ENCODE data around the gene SLC5A5.
"Not testable (repeated sequence)": the region's sequence is repeated elsewhere in the genome, so short reads cannot be mapped to it uniquely, and the experiment has no call there.

SLC5A5 gene

DNA sequence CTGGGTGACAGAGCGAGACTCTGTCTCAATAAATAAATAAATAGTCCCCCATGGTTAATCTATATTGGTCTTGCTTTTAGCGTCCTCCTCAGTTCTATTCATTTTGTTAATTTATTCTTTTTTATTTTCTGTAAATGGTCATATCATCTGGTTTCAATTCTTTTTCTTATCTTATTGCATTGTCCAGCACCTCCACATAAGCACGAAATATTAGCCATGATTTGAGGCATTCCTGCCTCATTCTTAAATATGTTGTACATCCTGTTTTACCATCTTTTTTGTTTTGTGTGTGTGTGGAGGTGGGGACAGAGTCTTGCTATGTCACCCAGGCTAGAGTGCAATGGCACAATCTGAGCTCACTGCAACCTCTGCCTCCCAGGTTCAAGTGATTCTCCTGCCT, 36.5 kb downstream of the SLC5A5 start:
- TF ChIP-seq, protein P1, sequence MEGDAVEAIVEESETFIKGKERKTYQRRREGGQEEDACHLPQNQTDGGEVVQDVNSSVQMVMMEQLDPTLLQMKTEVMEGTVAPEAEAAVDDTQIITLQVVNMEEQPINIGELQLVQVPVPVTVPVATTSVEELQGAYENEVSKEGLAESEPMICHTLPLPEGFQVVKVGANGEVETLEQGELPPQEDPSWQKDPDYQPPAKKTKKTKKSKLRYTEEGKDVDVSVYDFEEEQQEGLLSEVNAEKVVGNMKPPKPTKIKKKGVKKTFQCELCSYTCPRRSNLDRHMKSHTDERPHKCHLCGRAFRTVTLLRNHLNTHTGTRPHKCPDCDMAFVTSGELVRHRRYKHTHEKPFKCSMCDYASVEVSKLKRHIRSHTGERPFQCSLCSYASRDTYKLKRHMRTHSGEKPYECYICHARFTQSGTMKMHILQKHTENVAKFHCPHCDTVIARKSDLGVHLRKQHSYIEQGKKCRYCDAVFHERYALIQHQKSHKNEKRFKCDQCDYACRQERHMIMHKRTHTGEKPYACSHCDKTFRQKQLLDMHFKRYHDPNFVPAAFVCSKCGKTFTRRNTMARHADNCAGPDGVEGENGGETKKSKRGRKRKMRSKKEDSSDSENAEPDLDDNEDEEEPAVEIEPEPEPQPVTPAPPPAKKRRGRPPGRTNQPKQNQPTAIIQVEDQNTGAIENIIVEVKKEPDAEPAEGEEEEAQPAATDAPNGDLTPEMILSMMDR (conservative IDR thresholded peaks at IDR 0.05; ENCODE audit: low read depth, low read length), result no peak
- H3K4me3 ChIP-seq (ENCODE audit: low read depth, low read length), result no peak overlapping the region
- no peak for DNase-seq (ENCODE audit: low read depth)

DNA sequence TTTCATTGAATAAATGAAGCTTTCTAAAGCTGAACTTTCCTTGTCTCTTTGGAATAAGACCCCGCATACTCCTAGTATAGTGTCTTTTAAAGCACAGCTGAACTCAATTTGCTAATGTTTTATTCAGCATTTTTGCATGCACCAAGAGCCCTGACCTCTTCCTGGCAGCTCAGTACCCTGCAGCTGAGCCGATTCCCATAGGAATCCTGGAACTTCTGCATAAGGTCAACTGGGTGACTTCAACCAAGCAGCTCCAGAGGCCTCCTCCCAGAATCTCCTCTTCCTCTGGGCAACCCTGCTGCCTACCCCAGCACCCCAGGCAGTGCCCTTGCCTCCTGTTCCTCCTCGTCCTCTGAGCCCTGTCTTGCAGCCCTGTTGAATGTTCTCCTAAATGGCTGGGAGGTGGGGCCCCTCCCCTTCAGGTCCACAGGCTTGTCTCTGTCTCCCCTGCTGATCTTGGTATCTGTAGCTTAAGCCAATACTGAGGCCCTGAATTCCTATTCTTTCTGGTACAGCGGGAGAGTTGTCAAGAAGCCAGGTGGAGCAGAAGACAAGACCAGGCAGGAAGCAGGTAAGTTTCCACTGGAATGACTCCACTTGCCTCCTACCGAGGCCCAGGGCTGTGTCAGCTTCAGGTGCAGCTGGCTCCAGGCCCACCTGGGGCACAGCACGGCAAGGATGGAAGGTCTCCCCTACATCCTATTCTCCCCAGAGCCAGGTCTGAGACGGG, 37.4 kb downstream of the SLC5A5 start:
- no peak overlapping the region for H3K4me3 ChIP-seq (ENCODE audit: low read depth, low read length)
- TF ChIP-seq, protein P1 (conservative IDR thresholded peaks at IDR 0.05; ENCODE audit: low read depth, low read length), result no peak
- peak; percentile 43 for DNase-seq (ENCODE audit: low read depth)

DNA sequence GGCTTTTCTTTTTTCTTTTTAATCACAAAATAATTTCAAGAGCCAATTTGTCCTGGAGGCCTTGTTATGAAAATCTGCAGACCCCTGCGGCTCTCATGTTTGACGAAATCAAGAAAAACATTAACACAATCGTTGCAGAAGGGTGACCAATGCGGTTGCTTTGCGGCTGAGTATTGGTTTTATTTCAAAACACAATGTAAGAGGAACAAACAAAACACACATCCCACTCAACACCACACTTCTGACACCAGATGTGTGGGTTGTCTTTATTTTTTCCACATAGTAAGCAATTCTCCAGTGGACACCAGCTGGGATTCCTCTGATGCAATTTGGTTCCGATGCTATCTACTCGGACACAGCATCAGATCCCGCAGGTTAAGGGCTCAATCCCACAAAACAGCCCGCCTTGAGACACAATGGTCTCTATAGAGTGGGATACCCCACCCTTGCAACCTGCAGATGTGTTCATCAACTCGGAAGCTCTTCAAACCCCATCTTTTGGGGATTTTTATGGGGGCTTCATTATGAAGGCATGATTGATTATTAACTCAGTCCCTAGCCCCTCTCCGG, 39.1 kb downstream of the SLC5A5 start:
- TF ChIP-seq, protein P1 (conservative IDR thresholded peaks at IDR 0.05; ENCODE audit: low read depth, low read length), result no peak
- H3K4me3 ChIP-seq (ENCODE audit: low read depth, low read length), result no peak overlapping the region
- DNase-seq (ENCODE audit: low read depth), result peak; percentile 56

DNA sequence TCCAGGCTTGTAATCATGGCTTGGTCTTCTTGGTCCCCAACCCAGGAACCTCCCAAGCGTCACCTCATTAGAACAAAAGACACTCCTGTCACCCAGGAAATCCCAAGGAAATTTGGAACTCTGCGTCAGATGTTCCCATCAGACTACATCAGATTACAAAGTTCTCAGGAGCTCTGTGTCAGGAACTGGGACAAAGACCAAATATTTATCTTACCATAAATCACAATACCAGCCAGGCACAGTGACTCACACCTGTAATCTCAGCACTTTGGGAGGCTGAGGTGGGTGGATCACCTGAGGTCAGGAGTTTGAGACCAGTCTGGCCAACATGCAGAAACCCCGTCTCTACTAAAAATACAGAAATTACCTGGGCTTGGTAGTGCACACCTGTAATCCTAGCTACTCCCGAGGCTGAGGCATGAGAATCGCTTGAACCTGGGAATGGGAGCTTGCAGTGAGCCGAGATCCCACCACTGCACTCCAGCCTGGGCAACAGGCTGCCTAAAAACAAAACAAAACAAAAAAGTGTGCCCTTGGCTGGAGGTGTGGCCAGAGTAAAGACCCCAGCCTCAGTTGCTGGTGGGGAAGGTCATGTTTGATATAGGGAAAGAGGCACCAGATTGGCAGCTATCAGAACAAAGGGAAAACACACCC, 44.3 kb downstream of the SLC5A5 start:
- DNase-seq (ENCODE audit: low read depth), result no peak
- TF ChIP-seq, protein P1 (conservative IDR thresholded peaks at IDR 0.05; ENCODE audit: low read depth, low read length), result no peak
- H3K4me3 ChIP-seq (ENCODE audit: low read depth, low read length), result no peak overlapping the region

DNA sequence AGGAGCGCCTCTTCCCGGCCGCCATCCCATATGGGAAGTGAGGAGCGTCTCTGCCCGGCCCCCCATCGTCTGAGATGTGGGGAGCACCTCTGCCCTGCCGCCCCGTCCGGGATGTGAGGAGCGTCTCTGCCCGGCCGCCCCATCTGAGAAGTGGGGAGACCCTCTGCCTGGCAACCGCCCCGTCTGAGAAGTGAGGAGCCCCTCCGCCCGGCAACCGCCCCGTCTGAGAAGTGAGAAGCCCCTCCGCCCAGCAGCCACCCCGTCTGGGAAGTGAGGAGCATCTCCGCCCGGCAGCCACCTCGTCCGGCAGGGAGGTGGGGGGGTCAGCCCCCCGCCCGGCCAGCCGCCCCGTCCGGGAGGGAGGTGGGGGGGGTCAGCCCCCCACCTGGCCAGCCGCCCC, 46.4 kb downstream of the SLC5A5 start:
- not testable (repeated sequence) for H3K4me3 ChIP-seq (ENCODE audit: low read depth, low read length); DNase-seq (ENCODE audit: low read depth)

DNA sequence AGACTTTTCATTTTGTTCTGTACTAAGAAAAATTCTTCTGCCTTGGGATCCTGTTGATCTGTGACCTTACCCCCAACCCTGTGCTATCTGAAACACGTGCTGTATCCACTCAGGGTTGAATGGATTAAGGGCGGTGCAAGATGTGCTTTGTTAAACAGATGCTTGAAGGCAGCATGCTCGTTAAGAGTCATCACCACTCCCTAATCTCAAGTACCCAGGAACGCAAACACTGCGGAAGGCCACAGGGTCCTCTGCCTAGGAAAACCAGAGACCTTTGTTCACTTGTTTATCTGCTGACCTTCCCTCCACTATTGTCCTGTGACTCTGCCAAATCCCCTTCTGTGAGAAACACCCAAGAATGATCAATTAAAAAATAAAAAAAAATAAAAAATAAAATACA, 47.4 kb downstream of the SLC5A5 start:
- H3K4me3 ChIP-seq (ENCODE audit: low read depth, low read length); DNase-seq (ENCODE audit: low read depth): not testable (repeated sequence)

DNA sequence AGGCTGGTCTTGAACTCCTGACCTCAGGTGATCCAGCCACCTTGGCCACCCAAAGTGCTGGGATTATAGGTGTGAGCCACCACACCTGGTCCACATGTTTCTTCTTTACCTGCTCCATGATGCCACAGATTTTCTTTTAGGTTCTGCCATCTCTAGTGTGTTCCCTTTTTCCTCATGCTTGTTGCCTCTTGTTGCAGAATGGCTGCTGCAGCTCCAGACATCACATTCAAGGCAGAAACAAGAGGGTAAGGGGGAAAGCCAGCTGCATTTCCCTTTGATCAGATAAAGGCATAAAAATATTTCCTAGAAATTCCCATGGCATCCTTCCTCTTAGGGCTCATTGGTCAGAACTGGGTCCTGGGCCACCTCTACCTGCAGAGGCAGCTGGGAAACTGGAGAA, 48.8 kb downstream of the SLC5A5 start:
- TF ChIP-seq, protein P1 (conservative IDR thresholded peaks at IDR 0.05; ENCODE audit: low read depth, low read length), result no peak
- DNase-seq (ENCODE audit: low read depth), result no peak
- H3K4me3 ChIP-seq (ENCODE audit: low read depth, low read length), result no peak overlapping the region

DNA sequence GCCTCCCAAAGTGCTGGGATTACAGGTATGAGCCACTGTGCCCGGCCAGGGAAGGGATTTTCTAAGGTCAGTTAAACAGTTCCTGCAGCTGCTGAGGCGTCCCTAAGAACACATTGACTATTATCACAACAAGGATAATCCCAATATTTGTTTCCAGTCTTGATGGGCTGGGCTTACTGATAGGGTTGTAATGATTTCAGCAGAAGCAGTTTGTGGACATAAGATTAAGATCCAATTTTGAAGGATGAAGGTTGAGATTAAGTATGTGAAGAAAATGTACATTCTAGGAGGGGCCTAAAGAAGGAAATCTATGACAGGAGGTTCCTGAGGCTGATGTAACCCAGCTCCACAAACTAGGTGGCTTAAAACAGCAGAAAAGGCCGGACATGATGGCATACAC, 50.4 kb downstream of the SLC5A5 start:
- no peak overlapping the region for H3K4me3 ChIP-seq (ENCODE audit: low read depth, low read length)
- TF ChIP-seq, protein P1 (conservative IDR thresholded peaks at IDR 0.05; ENCODE audit: low read depth, low read length), result no peak
- DNase-seq (ENCODE audit: low read depth), result no peak

Measured in choroid plexus epithelial cell (primary cell).